Muscle of arm (tissue), 12 donors: Measurements from ENCODE around the gene EXD3. TPM values are rescaled to one million over a fixed set of nuclear protein-coding genes. Genes with fewer than 3 reads are reported as not detected.

ENCODE experiments used
- DNase-seq: peaks from one replicate; pipeline ENCODE4 v3.0.0-alpha.2; 2013
- polyA plus RNA-seq, 12 donors: library from polyadenylated mRNA; unstranded; fragments of 120-200 nt; gene quantifications; one replicate each; pipeline ENCODE4 v1.2.1, GENCODE V29; 2013; ENCODE audit not compliant: insufficient read length in 12 of 12

EXD3 gene
- polyA plus RNA-seq, 12 donors = 6.7 to 21.6 (median 11.6) TPM; not detected in 1

- no peak for DNase-seq
These were observed 105.0 kb downstream of the EXD3 start for GRCh38 chr9:137317718-137318511.

- no peak for DNase-seq
These were observed 105.8 kb downstream of the EXD3 start for GRCh38 chr9:137317021-137317717.

GRCh38 chr9:137316012-137316981 is 106.7 kb downstream of the EXD3 start:
- DNase-seq = no peak

- DNase-seq = no peak
These were observed 107.4 kb downstream of the EXD3 start for GRCh38 chr9:137315581-137316011.

- DNase-seq = no peak
These were observed 108.1 kb downstream of the EXD3 start for GRCh38 chr9:137314561-137315560.

- DNase-seq = no peak
These were observed 108.9 kb downstream of the EXD3 start for GRCh38 chr9:137313956-137314560.

GRCh38 chr9:137313326-137313936 is 109.5 kb downstream of the EXD3 start:
- no peak for DNase-seq

GRCh38 chr9:137312852-137313325 is 110.1 kb downstream of the EXD3 start:
- no peak for DNase-seq

- no peak for DNase-seq
These were observed 110.7 kb downstream of the EXD3 start for GRCh38 chr9:137311986-137312851.

- no peak for DNase-seq
These were observed 111.6 kb downstream of the EXD3 start for GRCh38 chr9:137311171-137311985.

GRCh38 chr9:137310189-137311052 is 112.5 kb downstream of the EXD3 start:
- DNase-seq = no peak

GRCh38 chr9:137309368-137310188 is 113.4 kb downstream of the EXD3 start:
- no peak for DNase-seq

- no peak for DNase-seq
These were observed 114.8 kb downstream of the EXD3 start for GRCh38 chr9:137308057-137308619.

- no peak for DNase-seq
These were observed 115.5 kb downstream of the EXD3 start for GRCh38 chr9:137307255-137308056.
